ENCODE results near the gene INSIG2. TPM values are rescaled to one million over a fixed set of nuclear protein-coding genes. Genes with fewer than 3 reads are reported as not detected.
A peak's percentile ranks its signal among the peaks of the same experiment; 100 is the strongest.

INSIG2 gene
- 25.6 TPM for total RNA-seq
- long read RNA-seq, transcript INSIG2-201 (6 exons, 2,590 nt) = major isoform, 59 of 72 reads
- long read RNA-seq, partial matches to known transcripts = 2 of 72 reads
- long read RNA-seq, other reads (novel, unspliced or antisense) = 8 of 72 reads

DNA sequence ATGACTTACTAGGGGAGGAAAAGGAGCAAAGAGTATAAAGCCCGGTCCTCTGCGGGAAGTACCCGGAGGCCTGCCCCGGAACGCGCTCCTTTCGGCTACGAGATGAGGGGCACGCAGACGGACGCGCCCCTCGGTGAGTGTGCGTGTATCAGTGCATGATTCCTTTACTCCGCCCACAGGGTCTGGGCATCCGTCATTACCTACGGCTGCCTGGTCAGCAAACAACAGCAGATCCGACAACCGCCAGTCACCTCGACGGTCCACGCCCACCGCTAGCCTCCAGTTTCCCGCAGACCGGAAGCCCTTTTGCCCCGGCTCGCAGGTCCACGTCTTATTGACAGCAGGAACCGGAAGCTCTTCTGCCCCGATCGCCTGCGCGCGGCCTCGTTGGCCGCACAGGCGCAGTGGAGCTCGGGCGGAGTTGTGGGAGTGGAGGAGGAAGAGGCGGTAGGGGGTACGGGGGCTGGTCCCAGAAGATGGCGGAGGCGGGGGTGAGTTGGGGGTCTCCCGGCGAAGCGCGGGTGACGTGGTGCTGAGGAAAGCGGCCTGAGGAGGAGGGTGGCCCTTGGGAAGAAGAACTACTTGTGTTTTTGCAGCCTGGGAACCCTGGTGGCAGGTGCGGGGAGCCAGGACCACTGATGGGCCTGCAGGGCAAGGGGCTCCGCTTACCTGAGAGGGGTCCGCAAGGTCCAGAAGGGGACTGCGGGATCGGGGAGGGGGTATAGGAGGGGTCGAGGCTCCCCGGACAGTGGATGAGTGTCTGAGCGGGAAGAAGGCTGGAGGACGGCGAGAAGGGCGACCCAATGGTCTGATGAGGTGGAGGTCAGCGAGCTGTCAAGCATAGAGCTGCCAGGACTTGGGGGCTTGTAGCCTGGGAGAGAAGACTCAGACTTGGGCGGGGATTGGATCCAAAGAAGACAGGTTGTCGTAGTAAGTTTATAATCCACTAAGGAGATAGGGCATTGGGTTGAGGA is at the start of gene INSIG2:
Gene INSIG2, plus strand, starts transcription at position 421 of the 974 bp plus-strand sequence. CDS start 8,086 bp downstream, outside the sequence.
- peaks cover 28% of the 10 kb centered on the region for H3K4me1 ChIP-seq
- H3K36me3 ChIP-seq = no peaks in the 10 kb centered on the region
- peak within 1 kb of the TSS; percentile 88 for H3K4me3 ChIP-seq
- ATAC-seq = peak; percentile 98 to 99
- intact Hi-C loops (cut with DNase I) = no loop called here
- no peaks in the 10 kb centered on the region for H3K27me3 ChIP-seq (ENCODE audit: low read depth)
- H3K27ac ChIP-seq = peak within 1 kb of the TSS; percentile 85
- TF ChIP-seq, protein P1, sequence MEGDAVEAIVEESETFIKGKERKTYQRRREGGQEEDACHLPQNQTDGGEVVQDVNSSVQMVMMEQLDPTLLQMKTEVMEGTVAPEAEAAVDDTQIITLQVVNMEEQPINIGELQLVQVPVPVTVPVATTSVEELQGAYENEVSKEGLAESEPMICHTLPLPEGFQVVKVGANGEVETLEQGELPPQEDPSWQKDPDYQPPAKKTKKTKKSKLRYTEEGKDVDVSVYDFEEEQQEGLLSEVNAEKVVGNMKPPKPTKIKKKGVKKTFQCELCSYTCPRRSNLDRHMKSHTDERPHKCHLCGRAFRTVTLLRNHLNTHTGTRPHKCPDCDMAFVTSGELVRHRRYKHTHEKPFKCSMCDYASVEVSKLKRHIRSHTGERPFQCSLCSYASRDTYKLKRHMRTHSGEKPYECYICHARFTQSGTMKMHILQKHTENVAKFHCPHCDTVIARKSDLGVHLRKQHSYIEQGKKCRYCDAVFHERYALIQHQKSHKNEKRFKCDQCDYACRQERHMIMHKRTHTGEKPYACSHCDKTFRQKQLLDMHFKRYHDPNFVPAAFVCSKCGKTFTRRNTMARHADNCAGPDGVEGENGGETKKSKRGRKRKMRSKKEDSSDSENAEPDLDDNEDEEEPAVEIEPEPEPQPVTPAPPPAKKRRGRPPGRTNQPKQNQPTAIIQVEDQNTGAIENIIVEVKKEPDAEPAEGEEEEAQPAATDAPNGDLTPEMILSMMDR (IDR thresholded peaks at IDR 0.05) = no peak
- no peaks in the 10 kb centered on the region for H3K9me3 ChIP-seq
- peak; percentile 98 for DNase-seq

DNA sequence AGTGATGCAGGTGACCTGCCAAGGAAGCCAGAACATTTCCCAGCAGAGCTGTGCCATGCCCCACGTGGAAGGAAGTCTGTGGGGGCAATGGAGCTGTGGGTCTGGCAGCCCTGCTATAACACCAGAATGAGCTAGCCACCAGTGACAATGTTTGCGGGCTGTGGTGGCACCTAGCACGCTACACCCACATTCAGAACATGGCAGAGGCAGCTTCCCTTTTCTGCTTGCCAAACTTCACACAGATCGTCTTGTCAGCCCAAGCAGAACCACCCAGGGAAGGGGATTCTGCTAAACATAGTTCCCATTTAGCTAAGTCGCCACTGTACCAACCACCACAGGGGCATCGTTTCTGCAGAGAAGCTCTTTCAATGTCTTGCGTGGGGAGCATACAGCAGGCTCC is 47.4 kb upstream of the INSIG2 start:
- TF ChIP-seq, protein P1 (IDR thresholded peaks at IDR 0.05) = no peak
- intact Hi-C loops (cut with DNase I) = loop anchor here (10.0 kb wide), 1 partner anchor 814 kb away; no protein-coding TSS in a partner anchor
- ATAC-seq (peak; percentile 29 to 63), DNase-seq (no peak)
- no peak overlapping the region for H3K27ac ChIP-seq
- peaks cover 5% of the 10 kb centered on the region for H3K9me3 ChIP-seq
- no peaks in the 10 kb centered on the region for H3K36me3 ChIP-seq
- no peaks in the 10 kb centered on the region for H3K4me1 ChIP-seq
- H3K4me3 ChIP-seq = no peak overlapping the region
- peaks cover 4% of the 10 kb centered on the region for H3K27me3 ChIP-seq (ENCODE audit: low read depth)

DNA sequence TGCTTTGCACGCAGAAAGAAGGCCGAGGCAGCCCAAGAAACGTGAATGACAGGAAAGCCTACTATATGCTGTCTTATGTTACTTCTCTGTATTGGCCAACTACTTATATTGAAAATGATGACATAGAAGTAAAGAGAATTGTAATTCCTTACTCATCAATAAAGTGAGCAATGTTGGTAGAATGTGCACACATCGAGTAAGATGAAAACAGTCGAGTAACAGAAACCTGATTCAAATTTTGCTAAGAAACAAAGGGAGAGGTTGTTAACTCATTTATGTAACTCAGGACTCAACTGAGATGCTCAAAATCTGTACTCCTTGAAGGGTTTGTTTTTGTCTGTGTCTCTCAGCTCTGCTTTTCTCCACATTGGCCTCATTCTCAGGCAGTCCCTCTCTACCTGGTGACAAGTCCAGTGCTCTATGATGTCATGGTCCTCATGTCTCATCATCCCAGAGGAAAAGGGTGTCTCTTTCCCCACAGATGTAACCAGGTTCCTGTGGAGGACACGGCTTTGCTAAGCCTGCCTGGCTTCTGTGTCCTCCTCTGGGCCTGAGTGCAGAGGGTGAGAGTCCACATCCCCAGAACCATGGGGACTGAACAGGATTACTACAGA is 44.1 kb upstream of the INSIG2 start:
- H3K27ac ChIP-seq = no peak overlapping the region
- peaks cover 4% of the 10 kb centered on the region for H3K27me3 ChIP-seq (ENCODE audit: low read depth)
- intact Hi-C loops (cut with DNase I) = loop anchor here (10.0 kb wide), 1 partner anchor 811 kb away; no protein-coding TSS in a partner anchor
- H3K36me3 ChIP-seq = no peaks in the 10 kb centered on the region
- DNase-seq (no peak), ATAC-seq (no peak)
- TF ChIP-seq, protein P1 (IDR thresholded peaks at IDR 0.05) = no peak
- no peak overlapping the region for H3K4me3 ChIP-seq
- no peaks in the 10 kb centered on the region for H3K9me3 ChIP-seq
- peaks cover 8% of the 10 kb centered on the region for H3K4me1 ChIP-seq

DNA sequence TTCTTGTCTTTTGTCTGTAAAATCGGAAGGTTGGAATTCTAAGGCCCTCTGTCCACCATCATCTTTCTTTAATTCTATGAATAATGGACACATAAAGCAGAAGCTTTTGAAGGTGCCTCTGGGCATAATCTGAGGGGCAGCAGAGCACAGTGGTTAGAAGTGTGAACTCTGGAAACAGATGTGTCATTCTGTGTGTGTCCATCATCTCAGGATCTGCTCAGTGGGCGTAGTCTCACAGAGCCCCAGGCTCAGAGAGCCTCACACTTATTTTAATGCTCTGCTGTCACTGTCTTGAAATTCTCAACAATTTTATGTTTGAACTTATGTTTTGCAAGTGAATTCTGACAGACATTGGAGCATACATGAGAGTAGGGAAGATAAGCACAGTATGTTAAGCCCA is 43.4 kb upstream of the INSIG2 start:
- Histone ChIP-seq H3K27me3 (ENCODE audit: low read depth) (peaks cover 4% of the 10 kb centered on the region), H3K9me3 (no peaks in the 10 kb centered on the region), H3K4me1 (peaks cover 8% of the 10 kb centered on the region), H3K36me3 (no peaks in the 10 kb centered on the region), H3K27ac (no peak overlapping the region), H3K4me3 (no peak overlapping the region)
- TF ChIP-seq, protein P1 (IDR thresholded peaks at IDR 0.05) = no peak
- ATAC-seq (no peak), DNase-seq (no peak)
- intact Hi-C loops (cut with DNase I) = loop anchor here (10.0 kb wide), 1 partner anchor 810 kb away; no protein-coding TSS in a partner anchor

DNA sequence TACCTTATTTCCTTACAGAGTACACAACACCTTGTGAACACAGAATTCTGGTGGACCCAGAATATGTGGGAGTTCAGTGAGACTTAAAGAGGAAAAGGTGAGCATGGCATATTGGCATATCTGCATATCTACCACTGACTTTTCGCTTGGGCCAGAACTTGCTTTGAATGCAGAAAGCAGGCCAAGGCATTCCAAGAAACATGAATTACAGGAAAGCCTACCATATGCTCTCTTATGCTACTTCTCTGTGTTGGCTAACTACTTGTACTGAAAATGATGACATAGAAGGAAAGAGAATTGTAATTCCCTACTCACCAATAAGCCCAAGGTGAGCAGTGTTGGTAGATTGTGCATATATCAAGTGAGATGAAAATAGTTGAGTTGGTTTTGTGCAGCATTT is 43.0 kb upstream of the INSIG2 start:
- no peak overlapping the region for H3K4me3 ChIP-seq

More for the DNA sequence above, 43.0 kb upstream of the INSIG2 start:
- H3K27ac ChIP-seq = no peak overlapping the region
- H3K9me3 ChIP-seq = no peaks in the 10 kb centered on the region
- no peak for ATAC-seq
- intact Hi-C loops (cut with DNase I) = loop anchor here (10.0 kb wide), 1 partner anchor 810 kb away; no protein-coding TSS in a partner anchor
- H3K36me3 ChIP-seq = no peaks in the 10 kb centered on the region
- DNase-seq = no peak
- H3K27me3 ChIP-seq (ENCODE audit: low read depth) = peaks cover 4% of the 10 kb centered on the region
- TF ChIP-seq, protein P1 (IDR thresholded peaks at IDR 0.05) = no peak
- H3K4me1 ChIP-seq = peaks cover 8% of the 10 kb centered on the region

Measured in lower lobe of right lung (tissue), 2 donors.